GM12878 (cell line): ENCODE measurements around the gene ANXA4. TPM values are rescaled to one million over a fixed set of nuclear protein-coding genes. Genes with fewer than 3 reads are reported as not detected.

ENCODE experiments used
- ATAC-seq: fragments of 200-7000 bp; cut with Tn5 transposase; 3 replicates; pipeline ENCODE4 v1.9.1; 2020; ENCODE audit warnings: mild to moderate bottlenecking, moderate library complexity
- BruUV-seq: library from RNA; stranded (reverse); fragments of 400-500 nt; replicated peaks from 2 replicates; lab custom pipeline; 2021; lab: Mats Ljungman, UMichigan
- CTCF ChIA-PET: fragments of 300-600 bp; sonication (Branson Sonifier 250); formaldehyde crosslinking; extraction: SDS; loops from one replicate; lab custom pipeline; 2021; ENCODE audit warnings: inconsistent platforms; lab: Yijun Ruan, JAX
- POLR2A ChIA-PET: fragments of 350-600 bp; formaldehyde crosslinking; extraction: SDS; loops from one replicate; lab custom pipeline; 2021; ENCODE audit warnings: inconsistent platforms; lab: Charles Lee
- RAD21 ChIA-PET: fragments of 300-600 bp; sonication (Branson Sonifier 250); formaldehyde crosslinking; loops from one replicate; lab custom pipeline; 2023; ENCODE audit warnings: antibody characterized with exemption; ENCODE audit not compliant: unreplicated experiment; lab: Charles Lee
- SMC1A ChIA-PET: fragments of 300-600 bp; sonication (Branson Sonifier 250); formaldehyde crosslinking; loops from one replicate; lab custom pipeline; 2023; ENCODE audit not compliant: unreplicated experiment, uncharacterized antibody; lab: Charles Lee
- DNase-seq: peaks from one replicate; pipeline ENCODE4 v3.0.0-alpha.2; 2011; ENCODE audit warnings: low read depth, low spot score
- FAIRE-seq: peaks from 3 replicates; lab custom pipeline; 2011; peaks lifted over from hg19 to GRCh38; lab: Jason Lieb, UNC
- H2AFZ ChIP-seq: 2 replicates; pipeline ENCODE4 v1.6.0; 2011; ENCODE audit warnings: low read depth, low read length, control low read depth; ENCODE audit not compliant: control insufficient read depth
- H3K27ac ChIP-seq: 2 replicates; pipeline ENCODE4 v1.5.1; 2011; ENCODE audit warnings: control low read depth; ENCODE audit not compliant: control insufficient read depth, insufficient read depth
- H3K27me3 ChIP-seq, 2 experiments: replicated peaks in 1 of 2; 2 replicates each; pipeline versions ENCODE4 v1.6.0 to v1.6.1; 2011; ENCODE audit warnings: low read length in 1 of 2; ENCODE audit not compliant: control insufficient read depth in 2 of 2, insufficient read depth in 2 of 2
- H3K36me3 ChIP-seq, 2 experiments: 2 replicates each; pipeline ENCODE4 v1.5.1; 2011; ENCODE audit warnings: low read length in 1 of 2; ENCODE audit not compliant: control insufficient read depth in 2 of 2, insufficient read depth in 2 of 2
- H3K4me1 ChIP-seq: 2 replicates; pipeline ENCODE4 v1.6.1; 2011; ENCODE audit warnings: mild to moderate bottlenecking, low read length, moderate library complexity, mixed read lengths; ENCODE audit not compliant: control insufficient read depth, insufficient read depth
- H3K4me2 ChIP-seq: 2 replicates; pipeline ENCODE4 v1.6.0; 2011; ENCODE audit warnings: control low read depth; ENCODE audit not compliant: control insufficient read depth, insufficient read depth
- H3K4me3 ChIP-seq: fragments of 200-600 bp; sonication (generic); 2 replicates; pipeline ENCODE4 v1.5.1; 2016
- H3K79me2 ChIP-seq: 2 replicates; pipeline ENCODE4 v1.6.0; 2011; ENCODE audit warnings: low read length; ENCODE audit not compliant: control insufficient read depth, insufficient read depth
- H3K9ac ChIP-seq: 2 replicates; pipeline ENCODE4 v1.8.0; 2011; ENCODE audit warnings: low read length, control low read depth, mixed read lengths; ENCODE audit not compliant: control insufficient read depth, insufficient read depth
- H3K9me3 ChIP-seq: replicated peaks from 3 replicates; pipeline ENCODE4 v1.5.1; 2011; ENCODE audit warnings: mild to moderate bottlenecking, low read length; ENCODE audit not compliant: control insufficient read depth, insufficient read depth
- H4K20me1 ChIP-seq: 2 replicates; pipeline ENCODE4 v1.6.0; 2011; ENCODE audit not compliant: control insufficient read depth, insufficient read depth
- CBX3 ChIP-seq: fragments of 200-600 bp; sonication (generic); IDR thresholded peaks from 2 replicates; pipeline ENCODE4 v1.6.1; 2016; ENCODE audit warnings: low read depth, borderline replicate concordance
- CBX5 ChIP-seq: sonication (generic); IDR thresholded peaks from 2 replicates; pipeline ENCODE4 v1.6.1; 2016; ENCODE audit warnings: low read depth, moderate library complexity, mild to moderate bottlenecking, inconsistent platforms
- CHD2 ChIP-seq: IDR thresholded peaks from 2 replicates; pipeline ENCODE4 v1.6.1; 2011; ENCODE audit warnings: low read depth, low read length, improper control_type of control experiment, borderline replicate concordance
- CREM ChIP-seq: IDR thresholded peaks from 2 replicates; pipeline ENCODE4 v1.6.1; 2014; ENCODE audit warnings: antibody characterized with exemption, low read depth
- EP300 ChIP-seq, 2 experiments: fragments of 150-350 bp in 1 of 2; IDR thresholded peaks; 2 replicates each; pipeline ENCODE4 v1.6.1; 2011 to 2012; ENCODE audit warnings: low read depth in 2 of 2, low read length in 2 of 2, borderline replicate concordance in 1 of 2, improper control_type of control experiment in 1 of 2, inconsistent platforms in 1 of 2; ENCODE audit not compliant: control insufficient read depth in 1 of 2
- IRF5 ChIP-seq: fragments of 450-650 bp; IDR thresholded peaks from 2 replicates; pipeline ENCODE4 v1.6.1; 2017; ENCODE audit warnings: borderline replicate concordance
- JUNB ChIP-seq: IDR thresholded peaks from 2 replicates; pipeline ENCODE4 v1.6.1; 2016; ENCODE audit warnings: antibody characterized with exemption, mild to moderate bottlenecking
- KLF5 ChIP-seq: fragments of 450-650 bp; IDR thresholded peaks from 2 replicates; pipeline ENCODE4 v1.6.1; 2014; ENCODE audit warnings: mild to moderate bottlenecking; ENCODE audit not compliant: partially characterized antibody
- LARP7 ChIP-seq: fragments of 450-650 bp; IDR thresholded peaks from 2 replicates; pipeline ENCODE4 v1.6.1; 2017; ENCODE audit warnings: mild to moderate bottlenecking
- MEF2B ChIP-seq: fragments of 450-650 bp; IDR thresholded peaks from 2 replicates; pipeline ENCODE4 v1.6.1; 2018; ENCODE audit warnings: mild to moderate bottlenecking, moderate library complexity; ENCODE audit not compliant: partially characterized antibody, poor library complexity, severe bottlenecking
- NKRF ChIP-seq: fragments of 450-650 bp; conservative IDR thresholded peaks from 2 replicates; pipeline ENCODE4 v1.6.1; 2017; ENCODE audit warnings: mild to moderate bottlenecking, moderate library complexity
- RCOR1 ChIP-seq: conservative IDR thresholded peaks from 2 replicates; pipeline ENCODE4 v1.6.1; 2012; ENCODE audit warnings: low read depth, low read length, improper control_type of control experiment
- REST ChIP-seq: IDR thresholded peaks from 2 replicates; pipeline ENCODE4 v1.6.1; 2012; ENCODE audit warnings: mild to moderate bottlenecking, low read depth, low read length
- SIN3A ChIP-seq: IDR thresholded peaks from 2 replicates; pipeline ENCODE4 v1.6.1; 2012; ENCODE audit warnings: low read depth, low read length, improper control_type of control experiment
- SUPT20H ChIP-seq: IDR thresholded peaks from 2 replicates; pipeline ENCODE4 v1.6.1; 2011; ENCODE audit warnings: low read depth, mild to moderate bottlenecking, low read length, moderate library complexity, borderline replicate concordance; ENCODE audit not compliant: control insufficient read depth
- TAF1 ChIP-seq: IDR thresholded peaks from 2 replicates; pipeline ENCODE4 v1.6.1; 2011; ENCODE audit warnings: mild to moderate bottlenecking, low read depth, low read length, borderline replicate concordance
- ZNF217 ChIP-seq: fragments of 450-650 bp; IDR thresholded peaks from 2 replicates; pipeline ENCODE4 v1.6.1; 2017; ENCODE audit warnings: antibody characterized with exemption, mild to moderate bottlenecking
- ZNF622 ChIP-seq: fragments of 450-650 bp; IDR thresholded peaks from 2 replicates; pipeline ENCODE4 v1.6.1; 2017; ENCODE audit warnings: mild to moderate bottlenecking, inconsistent platforms
- WGBS: methylation state at CpG from one replicate; pipeline ENCODE4 v1.1.6; 2016; ENCODE audit warnings: low lambda C conversion rate; ENCODE audit not compliant: insufficient replicate concordance, insufficient coverage; ENCODE audit errors: missing lambda C conversion rate; 5-methylcytosine and 5-hydroxymethylcytosine counted together
- in situ Hi-C: fragments of 300-500 bp; cut with MboI; formaldehyde crosslinking; loops from 9 replicates; pipeline ENCODE4 v1.14.3; 2018; ENCODE audit warnings: mixed read lengths
- intact Hi-C: fragments of 100-400 bp; cut with micrococcal nuclease; formaldehyde crosslinking; loops from one replicate; pipeline ENCODE4 v1.14.2; 2022; ENCODE audit not compliant: unreplicated experiment
- polyA plus RNA-seq, 11 experiments: library from polyadenylated mRNA; depleted of rRNA in 4 of 11; unstranded in 6 of 11; stranded (reverse) in 5 of 11; fragments of >200 nt; fragmentation: Nextera tagmentation in 4 of 11; fragmentation: Illumina TruSeq in 1 of 11; extraction: Ambion mirVana in 4 of 11; extraction: Trizol in 1 of 11; gene quantifications; 1 replicate in 1 of 11; 2 replicates in 10 of 11; pipeline versions ENCODE4 v1.2.1 to v1.2.3, GENCODE V29; 2011 to 2016; ENCODE audit warnings: inconsistent platforms in 2 of 11, missing spikeins in 2 of 11, low read depth in 1 of 11
- total RNA-seq, 4 experiments: library from RNA; depleted of rRNA in 3 of 4; stranded (reverse); fragments of >200 nt in 3 of 4; fragmentation: Illumina TruSeq in 1 of 4; extraction: Trizol in 1 of 4; gene quantifications; 2 replicates each; pipeline versions ENCODE4 v1.2.1 to v1.2.3, GENCODE V29; 2013 to 2021

The ANXA4 gene
- total and polyA plus RNA-seq, 10 of the 15 experiments (the other 5 are each of a cell fraction or from before 2014, with no cell fraction given): 16.3 to 97.2 (median 71.0) TPM

GRCh38 chr2:69716555-69717120, 25.3 kb upstream of the ANXA4 start:
- in situ Hi-C loops: loop anchor here (25.0 kb wide), 1 partner anchor 704 kb away; the partner anchor contains the start of gene ANTXR1
- Histone ChIP-seq H3K4me1 (peaks cover 12% of the 10 kb centered on the region; the same call in 1 of the 2 replicates), H3K27ac (no peak overlapping the region), H3K9me3 (no peaks in the 10 kb centered on the region), H3K79me2 (no peaks in the 10 kb centered on the region), H2AFZ (no peak overlapping the region), H3K27me3 (no peaks in the 10 kb centered on the region), H3K4me2 (no peak overlapping the region), H3K9ac (no peak overlapping the region), H3K36me3 (no peaks in the 10 kb centered on the region), H3K4me3 (no peak overlapping the region), H4K20me1 (no peaks in the 10 kb centered on the region)
- FAIRE-seq: no peak
- intact Hi-C loops: no loop called here
- SMC1A ChIA-PET: interaction anchor here (0.6 to 7.0 kb wide), 18 partner anchors 8 to 341 kb away, joined by 3 to 64 read pairs (median 4); partner anchors contain the start of gene AAK1
- POLR2A ChIA-PET: interaction anchor here (0.5 to 2.1 kb wide), 4 partner anchors 45 to 351 kb away, joined by 3 to 7 read pairs (median 4); no protein-coding TSS in a partner anchor
- WGBS: 81% methylated on average over 13 of the region's 13 CpGs
- BruUV-seq: no TSS peak
- RAD21 ChIA-PET: interaction anchor here (0.7 to 6.7 kb wide), 7 partner anchors 8 to 341 kb away, joined by 3 to 46 read pairs (median 4); no protein-coding TSS in a partner anchor
- no peak for DNase-seq
- CTCF ChIA-PET: interaction anchor here (0.8 to 11.6 kb wide), 18 partner anchors 8 to 340 kb away, joined by 3 to 293 read pairs (median 4); no protein-coding TSS in a partner anchor
- no peak for ATAC-seq
- TF ChIP-seq CREM (no peak), ZNF622 (no peak), CHD2 (no peak), TAF1 (no peak), LARP7 (no peak), JUNB (no peak), ZNF217 (no peak), CBX3 (no peak), RCOR1 (no peak), MEF2B (no peak), CBX5 (no peak), KLF5 (no peak), REST (no peak), IRF5 (no peak), NKRF (no peak), SIN3A (no peak), SUPT20H (no peak), EP300 (IDR thresholded peaks at IDR 0.05; ENCODE audit: borderline replicate concordance in 1 of 2, control insufficient read depth in 1 of 2, low read depth in 2 of 2, low read length in 2 of 2) (no peak)
